HG03571 (cell line): ENCODE measurements around the gene CCL18.
A peak's percentile ranks its signal among the peaks of the same experiment; 100 is the strongest.
"Not testable (repeated sequence)": the region's sequence is repeated elsewhere in the genome, so short reads cannot be mapped to it uniquely, and the experiment has no call there.

Source experiments
- ATAC-seq: cut with Tn5 transposase; IDR thresholded peaks from one replicate; pipeline ENCODE4 v1.9.1; 2021; ENCODE audit not compliant: unreplicated experiment

The CCL18 gene

DNA sequence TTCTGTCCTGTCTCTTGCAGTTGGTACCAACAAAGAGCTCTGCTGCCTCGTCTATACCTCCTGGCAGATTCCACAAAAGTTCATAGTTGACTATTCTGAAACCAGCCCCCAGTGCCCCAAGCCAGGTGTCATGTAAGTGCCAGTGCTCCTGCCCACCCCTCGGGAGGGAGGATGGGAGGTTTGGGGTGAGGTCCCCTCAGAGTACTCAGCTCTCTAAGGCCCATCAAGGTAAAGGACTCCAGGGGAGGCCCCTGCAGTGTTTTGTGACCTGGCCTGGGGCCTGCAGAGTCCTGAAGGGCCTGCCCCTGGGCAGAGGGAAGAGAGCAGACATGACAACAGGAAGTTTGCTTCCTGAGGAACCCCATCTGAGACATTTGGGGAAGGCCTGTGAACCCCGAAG lies 6.4 kb downstream of the CCL18 start:
- ATAC-seq: no peak

DNA sequence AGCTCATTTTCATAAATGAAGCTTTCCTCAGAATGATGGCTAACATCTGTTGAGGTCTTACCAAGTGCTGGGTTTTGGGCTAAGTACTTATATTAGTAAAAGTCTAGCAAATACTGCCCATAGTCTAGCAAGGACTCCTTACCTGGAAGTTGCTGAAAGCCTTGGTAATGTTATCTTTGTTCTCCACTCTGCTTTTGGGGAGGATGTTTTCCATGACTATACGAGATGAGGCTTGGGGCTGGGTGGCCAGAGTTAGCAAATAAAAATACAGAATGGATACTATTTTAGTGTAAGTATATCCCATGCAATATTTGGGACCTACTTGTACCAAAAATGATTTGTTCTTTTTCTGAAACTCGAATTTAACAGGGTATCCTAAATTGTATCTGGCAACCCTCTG lies 7.7 kb downstream of the CCL18 start:
- ATAC-seq: no peak

DNA sequence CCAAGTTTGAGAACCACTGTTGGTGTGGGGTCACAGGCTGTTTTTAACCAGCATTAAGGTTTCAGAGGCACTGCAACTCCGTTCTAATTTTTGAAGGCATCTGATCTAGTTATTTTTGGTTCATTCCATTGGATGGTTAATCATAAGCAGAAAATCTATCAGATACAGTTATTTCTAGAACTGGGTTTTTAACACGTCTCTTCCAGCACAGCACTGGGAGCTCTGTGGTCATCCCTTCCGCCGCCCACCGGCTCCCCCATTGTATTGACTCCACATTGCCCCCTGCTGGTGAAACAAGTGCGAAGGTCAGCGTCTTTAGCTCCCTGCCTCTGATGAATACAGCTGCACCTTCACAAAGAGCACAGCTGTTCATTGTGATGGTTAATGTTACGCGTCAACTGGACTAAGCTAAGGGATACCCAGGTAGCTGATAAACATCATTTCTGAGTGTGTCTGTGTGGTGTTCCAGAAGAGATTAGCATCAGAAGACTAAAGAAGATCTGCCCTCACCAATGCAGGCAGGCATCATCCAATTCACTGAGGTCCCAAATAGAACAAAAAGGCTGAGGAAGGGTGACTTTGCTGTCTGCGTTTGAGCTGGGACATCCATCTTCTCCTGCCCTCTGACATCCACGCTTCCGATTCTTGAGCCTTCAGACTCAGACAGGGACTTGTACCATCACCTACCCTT lies 8.5 kb downstream of the CCL18 start:
- peak; percentile 57 for ATAC-seq

DNA sequence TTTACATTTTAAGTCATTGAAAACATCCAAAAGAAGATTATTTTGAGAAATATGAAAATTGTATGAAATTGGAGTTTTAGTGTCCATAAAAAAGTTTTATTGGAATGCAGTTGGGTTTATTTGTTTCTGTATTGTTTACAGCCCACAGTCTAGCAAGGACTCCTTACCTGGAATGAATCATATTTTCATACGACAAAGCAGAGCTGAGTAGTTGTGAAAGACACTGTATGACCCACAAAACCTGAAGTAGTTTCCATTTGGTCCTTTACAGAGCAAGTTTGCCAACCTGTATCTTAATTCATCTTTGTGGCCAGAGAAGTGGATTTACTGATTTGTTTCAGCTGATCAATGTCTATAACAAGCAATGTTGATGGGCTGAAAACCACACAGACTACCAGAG lies 10.3 kb downstream of the CCL18 start:
- ATAC-seq: no peak

DNA sequence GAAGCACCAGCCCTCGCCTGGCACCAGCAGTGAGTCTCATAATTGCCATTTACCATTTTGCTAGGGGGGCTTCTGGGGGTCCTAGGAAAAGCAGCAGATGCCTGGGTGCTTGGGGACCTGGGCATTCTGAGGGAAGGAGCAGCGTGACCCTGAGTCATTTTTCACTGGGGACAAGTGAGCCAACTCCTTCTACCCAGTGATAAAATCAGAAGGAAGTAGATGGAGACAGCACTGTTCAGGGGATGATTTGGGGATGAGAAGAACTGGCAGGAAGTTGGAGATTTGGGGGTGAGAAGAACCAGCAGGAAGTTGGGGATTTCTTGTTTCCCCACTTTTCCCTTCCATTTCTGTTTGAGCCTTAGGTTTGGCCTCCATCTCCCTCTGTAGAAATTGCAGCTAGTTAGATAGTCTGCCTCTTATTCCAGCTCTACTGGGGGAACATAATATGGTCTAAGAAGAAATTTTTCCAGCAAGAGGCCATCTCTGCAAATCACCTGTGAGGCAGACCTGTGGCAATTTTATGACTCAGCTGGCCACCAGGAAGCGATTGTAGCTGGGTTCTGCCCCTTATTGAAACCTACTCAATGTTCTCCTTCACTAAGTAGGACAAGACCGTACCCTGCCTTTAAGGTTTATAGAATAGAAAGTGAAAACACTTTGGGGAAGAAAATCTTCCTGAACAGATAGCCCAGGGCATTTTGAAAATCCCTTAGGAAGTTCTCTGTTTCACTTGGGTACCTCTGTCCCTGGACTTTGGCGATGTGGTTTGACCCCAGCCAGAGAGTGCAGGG lies 17.8 kb downstream of the CCL18 start:
- peak; percentile 34 for ATAC-seq

DNA sequence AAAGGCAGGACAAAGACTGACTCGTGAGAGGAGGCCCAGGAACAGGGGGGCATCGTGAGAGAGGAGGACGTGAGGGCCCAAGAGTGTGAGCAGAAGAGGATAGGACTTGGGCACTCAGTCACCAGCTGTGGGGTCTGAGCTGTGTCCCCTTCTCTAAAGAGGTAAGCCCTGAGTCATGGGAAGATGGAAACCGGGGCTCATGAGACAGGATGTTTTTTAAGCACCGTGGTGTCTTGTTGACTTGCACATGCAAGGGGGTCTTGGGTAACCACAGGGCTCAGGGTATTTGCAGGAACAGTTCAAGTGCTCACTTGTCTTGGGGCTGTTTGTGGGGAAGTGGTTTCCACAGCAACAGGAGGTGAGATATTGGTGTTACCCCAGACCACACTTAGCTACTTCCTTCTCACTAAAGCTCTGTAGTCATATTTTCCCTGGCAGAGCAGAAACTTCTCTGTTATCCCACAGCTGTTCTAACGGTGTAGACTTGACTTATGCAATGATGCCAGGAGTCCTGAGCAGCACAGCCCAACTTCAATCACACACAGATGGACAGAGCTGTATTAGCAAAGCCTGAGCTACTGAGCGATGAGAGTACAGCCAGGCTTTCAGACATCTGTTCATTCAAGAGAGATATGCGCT lies 18.5 kb downstream of the CCL18 start:
- peak; percentile 44 for ATAC-seq

GRCh38 chr17:36083691-36084090 lies 19.6 kb downstream of the CCL18 start:
- ATAC-seq: not testable (repeated sequence)

DNA sequence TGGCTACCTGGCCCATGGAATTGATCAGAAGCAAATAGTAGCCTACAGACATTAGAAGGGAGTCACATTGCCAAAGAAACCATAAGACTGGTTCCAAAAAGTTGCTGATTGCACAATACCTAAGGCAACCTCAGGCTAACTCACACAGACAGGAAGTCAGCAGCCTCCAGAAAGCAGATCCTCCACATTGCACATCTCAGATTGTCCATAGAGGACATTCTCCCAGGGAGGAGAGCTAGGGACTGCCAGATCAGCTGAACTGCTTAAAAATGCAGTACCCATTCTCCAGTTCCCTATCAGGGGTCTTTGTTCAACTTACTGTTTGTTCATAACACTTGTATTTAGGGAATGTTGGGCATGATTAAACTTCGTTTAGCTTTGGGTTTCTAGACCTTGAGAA lies 21.7 kb downstream of the CCL18 start:
- no peak for ATAC-seq

DNA sequence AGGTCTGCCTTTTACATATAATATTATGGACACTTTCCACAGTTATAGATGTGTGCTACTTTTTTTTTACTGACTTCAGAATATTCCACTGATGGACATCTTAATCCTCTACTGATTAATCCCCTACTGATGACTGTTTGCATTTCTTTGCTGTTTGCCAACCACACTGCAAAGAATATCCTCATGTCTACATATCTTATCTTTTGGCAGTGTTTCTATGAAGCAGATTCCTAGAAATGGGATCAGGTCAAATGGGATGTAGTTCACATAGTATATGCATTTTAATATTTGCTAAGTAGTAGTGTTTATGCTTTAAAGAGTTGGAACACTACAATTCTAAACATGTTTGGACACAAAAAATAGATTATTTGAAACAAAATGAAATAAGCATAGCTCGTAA lies 22.7 kb downstream of the CCL18 start:
- ATAC-seq: no peak

DNA sequence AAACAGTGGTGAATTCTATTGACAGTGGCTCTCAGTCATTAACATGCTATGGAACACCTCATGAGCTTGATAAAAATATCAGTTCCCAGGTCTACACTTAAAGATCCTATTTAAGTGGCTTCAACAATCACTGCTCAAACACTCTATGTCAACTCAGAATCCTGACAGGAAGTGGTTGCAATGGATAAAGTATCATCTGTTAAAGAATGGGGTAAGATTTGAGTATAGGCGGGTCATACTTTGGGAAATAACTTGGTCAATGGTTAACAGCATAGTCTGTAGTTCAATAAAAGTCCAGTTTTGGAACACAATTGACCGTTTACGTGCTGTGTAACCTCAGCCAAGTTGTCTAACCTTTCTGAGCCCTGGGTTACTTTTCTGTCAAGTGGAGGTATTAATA lies 23.4 kb downstream of the CCL18 start:
- ATAC-seq: not testable (repeated sequence)

GRCh38 chr17:36087897-36088572 lies 24.0 kb downstream of the CCL18 start:
- ATAC-seq: not testable (repeated sequence)

DNA sequence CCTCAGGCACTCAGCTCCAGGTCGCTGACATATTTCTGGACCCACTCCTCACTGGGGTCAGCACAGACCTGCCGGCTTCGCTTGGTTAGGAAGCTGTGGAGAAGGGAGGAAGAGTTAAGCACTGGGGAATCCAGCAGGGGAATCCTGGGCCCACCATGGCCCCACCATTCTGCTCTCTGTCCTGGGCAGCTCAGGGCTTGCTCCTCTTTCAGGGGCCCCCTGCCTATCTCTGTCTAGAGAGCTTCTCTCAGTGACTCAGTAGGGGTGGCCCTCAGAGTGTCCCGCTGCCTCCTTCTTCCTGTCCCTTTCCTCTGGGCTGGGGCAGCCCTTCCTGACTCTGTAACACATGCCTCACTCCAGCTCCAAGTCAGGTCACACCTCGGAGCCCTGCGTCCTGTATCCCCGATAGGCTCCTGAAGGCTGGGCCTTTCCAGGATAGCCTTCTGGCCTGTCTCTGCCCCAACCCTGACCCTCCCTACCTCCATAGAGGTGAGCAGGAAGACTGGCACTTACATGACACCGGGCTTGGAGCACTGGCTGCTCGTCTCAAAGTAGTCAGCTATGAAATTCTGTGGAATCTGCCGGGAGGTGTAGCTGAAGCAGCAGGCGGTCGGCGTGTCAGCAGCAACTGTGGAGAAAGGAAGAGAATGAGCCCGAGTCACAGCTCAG lies 24.7 kb downstream of the CCL18 start:
- ATAC-seq: no peak

GRCh38 chr17:36089339-36089865 lies 25.3 kb downstream of the CCL18 start:
- ATAC-seq: no peak

DNA sequence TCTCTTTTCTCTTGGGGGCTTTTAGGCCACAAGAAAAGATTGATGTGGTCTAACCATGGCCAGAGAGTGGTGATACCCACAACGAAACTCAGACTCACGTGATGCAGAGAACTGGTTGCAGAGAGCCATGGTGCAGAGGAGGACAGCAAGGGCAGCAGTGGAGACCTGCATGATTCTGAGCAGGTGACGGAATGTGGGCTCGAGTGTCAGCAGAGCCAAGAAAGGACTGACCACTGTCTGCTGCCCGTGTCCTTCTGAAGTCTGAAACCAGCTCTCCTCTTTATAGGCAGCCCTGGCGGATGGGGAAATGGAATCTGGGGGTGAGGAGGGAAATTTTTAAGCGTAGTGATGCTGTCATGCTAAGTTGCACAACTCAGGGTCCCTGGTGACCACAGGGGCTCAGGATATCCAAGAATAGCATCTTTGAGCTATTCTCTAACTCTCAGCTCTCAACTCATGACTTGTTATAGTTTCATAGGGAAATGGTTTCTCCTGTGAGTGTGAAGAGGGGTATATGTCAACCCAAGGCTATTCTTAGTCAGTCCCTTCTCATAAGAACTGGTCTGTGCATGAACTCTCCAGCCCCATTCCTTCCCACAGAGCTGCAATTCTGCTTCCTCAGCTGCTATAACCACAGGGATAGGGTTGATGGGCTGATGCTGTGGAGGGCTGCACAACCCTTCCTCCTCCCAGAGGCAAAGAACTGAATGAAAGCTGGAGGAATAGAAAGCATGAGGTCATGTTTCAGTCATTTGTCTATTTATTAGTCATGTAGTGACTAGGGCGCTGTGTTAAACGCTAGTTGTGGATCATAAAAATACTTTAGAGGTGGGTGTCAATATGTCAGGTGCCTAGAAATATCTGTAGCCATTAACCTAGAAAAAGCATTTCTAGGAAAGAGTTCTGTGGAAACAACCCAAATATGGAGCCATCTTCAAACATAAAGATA lies 26.1 kb downstream of the CCL18 start, which contains the start of gene CCL3:
TSS of gene CCL3 (minus strand) at position 256 of the 949 bp plus-strand sequence. CDS start at position 171, 85 bp downstream.
- peak; percentile 61 for ATAC-seq

DNA sequence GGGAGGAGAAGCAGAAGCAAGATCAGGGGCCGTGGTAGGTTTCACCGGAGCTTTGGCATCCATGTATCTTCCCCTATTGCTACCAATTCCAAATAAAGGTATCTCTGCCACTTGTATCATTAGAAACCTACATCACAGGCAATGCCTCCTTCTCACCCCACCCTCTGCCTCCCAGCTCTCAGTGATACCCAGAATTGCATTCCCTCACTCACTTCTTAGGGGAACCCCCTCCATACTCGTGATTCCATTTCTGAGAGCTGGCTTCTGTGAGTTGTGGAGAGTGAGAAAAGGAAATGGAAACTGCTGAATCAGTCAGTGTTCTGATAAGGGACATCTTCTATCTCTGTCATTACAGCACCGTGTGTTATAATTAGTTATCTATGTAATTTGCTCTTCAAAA lies 28.2 kb downstream of the CCL18 start:
- no peak for ATAC-seq

- not testable (repeated sequence) for ATAC-seq
Observed at GRCh38 chr17:36092715-36093114, 28.6 kb downstream of the CCL18 start.

- no peak for ATAC-seq
Observed at GRCh38 chr17:36094232-36094631, 30.2 kb downstream of the CCL18 start.

DNA sequence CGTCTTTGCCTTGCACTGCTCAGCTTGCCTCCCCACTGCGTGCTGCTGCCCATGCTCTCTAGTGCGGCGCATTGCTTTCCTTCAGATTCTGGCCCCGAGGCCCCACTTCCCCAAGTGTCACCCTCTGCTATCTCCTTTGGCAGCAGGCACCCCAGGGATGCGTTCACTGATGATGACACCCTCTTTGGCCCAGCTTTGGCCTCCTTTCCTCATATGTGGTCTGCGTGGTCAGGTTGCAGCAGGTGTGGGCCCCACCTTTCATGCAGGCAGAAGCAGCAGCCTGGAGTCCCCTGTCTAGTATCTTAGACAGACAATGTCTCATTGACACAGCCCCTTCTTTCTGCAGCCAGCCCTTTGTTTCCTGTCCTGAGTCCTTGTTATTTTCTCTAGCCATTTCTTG lies 30.7 kb downstream of the CCL18 start:
- no peak for ATAC-seq

DNA sequence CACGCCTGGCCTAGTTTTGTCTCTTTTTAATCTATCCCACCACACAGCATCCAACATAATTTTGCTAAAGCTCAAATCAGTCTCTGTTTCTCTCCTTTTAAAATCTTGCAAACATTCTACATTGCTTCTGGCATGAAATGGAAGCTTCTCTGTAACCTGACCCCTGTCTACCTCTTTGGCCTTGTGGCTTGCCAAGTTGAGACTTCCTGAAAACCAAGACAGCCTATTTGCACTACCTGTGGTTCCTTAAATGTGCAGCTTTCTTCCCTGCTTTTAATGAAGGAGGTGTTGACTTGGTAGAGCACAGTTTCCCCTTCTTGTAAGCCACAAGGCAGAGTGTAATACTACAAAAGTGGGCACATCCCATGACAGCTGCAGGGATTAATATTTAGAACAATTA lies 31.9 kb downstream of the CCL18 start:
- no peak for ATAC-seq
